Fibroblast of peridontal ligament (primary cell): ENCODE measurements around the gene JAG1.
A peak's percentile ranks its signal among the peaks of the same experiment; 100 is the strongest.

Source experiments
- DNase-seq: peaks from one replicate; pipeline ENCODE4 v3.0.0-alpha.2; 2010; ENCODE audit errors: extremely low read depth

JAG1 gene

GRCh38 chr20:10673842-10674683 lies at the start of gene JAG1:
JAG1 (minus strand) TSS chr20:10673999; CDS start chr20:10673530, 469 bp downstream.
- DNase-seq: peak; percentile 92

GRCh38 chr20:10721976-10722375 lies 48.2 kb upstream of the JAG1 start:
- DNase-seq: no peak

- no peak for DNase-seq
These were observed 47.5 kb upstream of the JAG1 start for GRCh38 chr20:10721137-10721896.

GRCh38 chr20:10720565-10720964 lies 46.8 kb upstream of the JAG1 start:
- peak; percentile 27 for DNase-seq

GRCh38 chr20:10719740-10720385 lies 46.1 kb upstream of the JAG1 start:
- no peak for DNase-seq

- no peak for DNase-seq
These were observed 44.9 kb upstream of the JAG1 start for GRCh38 chr20:10718661-10719060.

- DNase-seq: peak; percentile 43
These were observed 43.1 kb upstream of the JAG1 start for GRCh38 chr20:10716855-10717254.

- peak; percentile 65 for DNase-seq
These were observed 41.2 kb upstream of the JAG1 start for GRCh38 chr20:10715035-10715434.

- DNase-seq: no peak
These were observed 40.6 kb upstream of the JAG1 start for GRCh38 chr20:10714236-10714975.

- no peak for DNase-seq
These were observed 39.4 kb upstream of the JAG1 start for GRCh38 chr20:10713161-10713560.

- no peak for DNase-seq
These were observed 38.2 kb upstream of the JAG1 start for GRCh38 chr20:10711903-10712451.

GRCh38 chr20:10710991-10711775 lies 37.4 kb upstream of the JAG1 start:
- DNase-seq: peak; percentile 33

GRCh38 chr20:10709916-10710315 lies 36.1 kb upstream of the JAG1 start:
- DNase-seq: no peak

- peak; percentile 93 for DNase-seq
These were observed 34.8 kb upstream of the JAG1 start for GRCh38 chr20:10708351-10709185.

- DNase-seq: no peak
These were observed 34.0 kb upstream of the JAG1 start for GRCh38 chr20:10707791-10708190.

- DNase-seq: no peak
These were observed 33.3 kb upstream of the JAG1 start for GRCh38 chr20:10707068-10707467.

- no peak for DNase-seq
These were observed 32.6 kb upstream of the JAG1 start for GRCh38 chr20:10706460-10706811.

GRCh38 chr20:10705801-10706459 lies 32.1 kb upstream of the JAG1 start:
- DNase-seq: no peak

GRCh38 chr20:10701607-10702006 lies 27.8 kb upstream of the JAG1 start:
- no peak for DNase-seq
